K562 (cell line): ENCODE results near the gene GANAB. TPM values are rescaled to one million over a fixed set of nuclear protein-coding genes. Genes with fewer than 3 reads are reported as not detected.

ENCODE experiments used
- BHLHE40 ChIP-seq: IDR thresholded peaks from 2 replicates; pipeline ENCODE4 v1.6.1; 2011; ENCODE audit warnings: low read length, improper control_type of control experiment
- ELF4 ChIP-seq: fragments of 450-650 bp; formaldehyde crosslinking; IDR thresholded peaks from 2 replicates; pipeline ENCODE4 v1.4.0; 2022; ENCODE audit warnings: missing genetic modification characterization
- ESRRA ChIP-seq: fragments of 450-650 bp; IDR thresholded peaks from 2 replicates; pipeline ENCODE4 v1.6.1; 2014; ENCODE audit warnings: low read depth, mild to moderate bottlenecking, moderate library complexity, borderline replicate concordance
- ILK ChIP-seq: fragments of 450-650 bp; IDR thresholded peaks from 2 replicates; pipeline ENCODE4 v1.6.1; 2016; ENCODE audit warnings: missing genetic modification characterization, low read depth, mild to moderate bottlenecking, missing compliant biosample characterization, moderate library complexity, borderline replicate concordance
- PHTF2 ChIP-seq: fragments of 250-450 bp; sonication (Bioruptor Pico); IDR thresholded peaks from 2 replicates; pipeline ENCODE4 v1.5.0; 2021; ENCODE audit warnings: mild to moderate bottlenecking
- POLR2B ChIP-seq: fragments of 450-650 bp; IDR thresholded peaks from 2 replicates; pipeline ENCODE4 v1.6.1; 2018; ENCODE audit warnings: low read depth; ENCODE audit not compliant: partially characterized antibody
- PRMT5 ChIP-seq: sonication (generic); formaldehyde crosslinking; IDR thresholded peaks from 2 replicates; pipeline ENCODE4 v1.5.0; 2020; ENCODE audit warnings: missing genetic modification reagents
- RBM14 ChIP-seq: fragments of 200-400 bp; formaldehyde crosslinking; IDR thresholded peaks from 2 replicates; pipeline ENCODE4 v1.6.1; 2018; ENCODE audit warnings: low read depth, mild to moderate bottlenecking, low read length, moderate library complexity, borderline replicate concordance; ENCODE audit not compliant: insufficient read depth
- RERE ChIP-seq: sonication (generic); formaldehyde crosslinking; IDR thresholded peaks from 2 replicates; pipeline ENCODE4 v1.8.0; 2023; ENCODE audit warnings: missing genetic modification reagents, mild to moderate bottlenecking, borderline replicate concordance
- RNF219 ChIP-seq: fragments of 250-450 bp; sonication (Bioruptor Pico); IDR thresholded peaks from 2 replicates; pipeline ENCODE4 v1.5.0; 2022; ENCODE audit warnings: mild to moderate bottlenecking
- SP1 ChIP-seq: sonication (generic); formaldehyde crosslinking; IDR thresholded peaks from 2 replicates; pipeline ENCODE4 v1.8.1; 2022; ENCODE audit warnings: mild to moderate bottlenecking, missing genetic modification reagents
- ZNF592 ChIP-seq: fragments of 450-650 bp; IDR thresholded peaks from 2 replicates; pipeline ENCODE4 v1.6.1; 2017; ENCODE audit warnings: antibody characterized with exemption, mild to moderate bottlenecking
- ZNF655 ChIP-seq: fragments of 250-450 bp; sonication (Bioruptor Pico); IDR thresholded peaks from 2 replicates; pipeline ENCODE4 v1.5.0; 2021
- polyA plus RNA-seq, 8 experiments: library from polyadenylated mRNA; depleted of rRNA in 4 of 8; stranded (reverse) in 5 of 8; unstranded in 3 of 8; fragments of >200 nt; fragmentation: Nextera tagmentation in 2 of 8; fragmentation: Illumina TruSeq in 1 of 8; extraction: Ambion mirVana in 2 of 8; extraction: Trizol in 1 of 8; gene quantifications; 2 replicates each; pipeline versions ENCODE4 v1.2.1 to v1.2.3, GENCODE V29; 2011 to 2014; ENCODE audit warnings: inconsistent platforms in 1 of 8, missing spikeins in 1 of 8
- total RNA-seq, 7 experiments: library from RNA; depleted of rRNA in 6 of 7; stranded (reverse); fragments of >200 nt in 6 of 7; fragmentation: Illumina TruSeq in 2 of 7; extraction: Trizol in 2 of 7; gene quantifications; 2 replicates each; pipeline versions ENCODE4 v1.2.1 to v1.2.3, GENCODE V29; 2011 to 2021; ENCODE audit warnings: low replicate concordance in 1 of 7

Gene GANAB
- total and polyA plus RNA-seq, 9 of the 15 experiments (the other 6 are each of a cell fraction or from before 2014, with no cell fraction given), result 6.5 to 284 (median 161) TPM

- TF ChIP-seq ELF4 (CRISPR knock-in tag) (no peak), ZNF592 (no peak), PRMT5 (no peak), ZNF655 (no peak), BHLHE40 (no peak), PHTF2 (CRISPR knock-in tag) (no peak), RBM14 (no peak), SP1 (peak; percentile 89), ILK (no peak), RERE (CRISPR knock-in tag) (no peak), ESRRA (0 out of 2 replicates have a peak, but pooled peaks have one; percentile 11), RNF219 (CRISPR knock-in tag) (no peak), POLR2B (peak; percentile 66)
These were observed 44.9 kb downstream of the GANAB start, which contains the start of gene MTA2 (continued) for GRCh38 chr11:62601372-62602140.
